ENCODE data around the gene TCF19. TPM values are rescaled to one million over a fixed set of nuclear protein-coding genes. Genes with fewer than 3 reads are reported as not detected.

Gene TCF19
- total RNA-seq, 1 donor from 2014 or later: 6.4 TPM

GRCh38 chr6:31132806-31133205 is 25.6 kb upstream of the TCF19 start:
- H3K27me3 ChIP-seq (ENCODE audit: control insufficient read depth, insufficient read depth, low read length): no peaks in the 10 kb centered on the region

GRCh38 chr6:31135710-31136109 is 22.7 kb upstream of the TCF19 start:
- TF ChIP-seq, protein P1, sequence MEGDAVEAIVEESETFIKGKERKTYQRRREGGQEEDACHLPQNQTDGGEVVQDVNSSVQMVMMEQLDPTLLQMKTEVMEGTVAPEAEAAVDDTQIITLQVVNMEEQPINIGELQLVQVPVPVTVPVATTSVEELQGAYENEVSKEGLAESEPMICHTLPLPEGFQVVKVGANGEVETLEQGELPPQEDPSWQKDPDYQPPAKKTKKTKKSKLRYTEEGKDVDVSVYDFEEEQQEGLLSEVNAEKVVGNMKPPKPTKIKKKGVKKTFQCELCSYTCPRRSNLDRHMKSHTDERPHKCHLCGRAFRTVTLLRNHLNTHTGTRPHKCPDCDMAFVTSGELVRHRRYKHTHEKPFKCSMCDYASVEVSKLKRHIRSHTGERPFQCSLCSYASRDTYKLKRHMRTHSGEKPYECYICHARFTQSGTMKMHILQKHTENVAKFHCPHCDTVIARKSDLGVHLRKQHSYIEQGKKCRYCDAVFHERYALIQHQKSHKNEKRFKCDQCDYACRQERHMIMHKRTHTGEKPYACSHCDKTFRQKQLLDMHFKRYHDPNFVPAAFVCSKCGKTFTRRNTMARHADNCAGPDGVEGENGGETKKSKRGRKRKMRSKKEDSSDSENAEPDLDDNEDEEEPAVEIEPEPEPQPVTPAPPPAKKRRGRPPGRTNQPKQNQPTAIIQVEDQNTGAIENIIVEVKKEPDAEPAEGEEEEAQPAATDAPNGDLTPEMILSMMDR (IDR thresholded peaks at IDR 0.05; ENCODE audit: insufficient read depth, low read length, poor library complexity, severe bottlenecking): no peak
- Histone ChIP-seq H3K36me3 (ENCODE audit: control insufficient read depth, insufficient read depth, low read length) (no peaks in the 10 kb centered on the region), H3K4me3 (ENCODE audit: low read depth, low read length) (no peak overlapping the region), H3K27me3 (ENCODE audit: control insufficient read depth, insufficient read depth, low read length) (no peaks in the 10 kb centered on the region)
- no peak for DNase-seq (ENCODE audit: low read depth)

More at GRCh38 chr6:31132806-31133205, 25.6 kb upstream of the TCF19 start:
- Histone ChIP-seq H3K4me3 (ENCODE audit: low read depth, low read length) (no peak overlapping the region), H3K36me3 (ENCODE audit: control insufficient read depth, insufficient read depth, low read length) (no peaks in the 10 kb centered on the region)
- no peak for DNase-seq (ENCODE audit: low read depth)
- TF ChIP-seq, protein P1 (IDR thresholded peaks at IDR 0.05; ENCODE audit: insufficient read depth, low read length, poor library complexity, severe bottlenecking): no peak

- TF ChIP-seq, protein P1 (IDR thresholded peaks at IDR 0.05; ENCODE audit: insufficient read depth, low read length, poor library complexity, severe bottlenecking): no peak
- H3K36me3 ChIP-seq (ENCODE audit: control insufficient read depth, insufficient read depth, low read length): no peaks in the 10 kb centered on the region
- no peak for DNase-seq (ENCODE audit: low read depth)
- H3K4me3 ChIP-seq (ENCODE audit: low read depth, low read length): no peak within 1 kb of the TSS
- no peaks in the 10 kb centered on the region for H3K27me3 ChIP-seq (ENCODE audit: control insufficient read depth, insufficient read depth, low read length)
Observed at GRCh38 chr6:31138982-31139381, 19.4 kb upstream of the TCF19 start, which contains the start of gene PSORS1C2. Gene PSORS1C2, minus strand, starts transcription at chr6:31139066. Its CDS starts 40 bp downstream, at chr6:31139026.

DNA sequence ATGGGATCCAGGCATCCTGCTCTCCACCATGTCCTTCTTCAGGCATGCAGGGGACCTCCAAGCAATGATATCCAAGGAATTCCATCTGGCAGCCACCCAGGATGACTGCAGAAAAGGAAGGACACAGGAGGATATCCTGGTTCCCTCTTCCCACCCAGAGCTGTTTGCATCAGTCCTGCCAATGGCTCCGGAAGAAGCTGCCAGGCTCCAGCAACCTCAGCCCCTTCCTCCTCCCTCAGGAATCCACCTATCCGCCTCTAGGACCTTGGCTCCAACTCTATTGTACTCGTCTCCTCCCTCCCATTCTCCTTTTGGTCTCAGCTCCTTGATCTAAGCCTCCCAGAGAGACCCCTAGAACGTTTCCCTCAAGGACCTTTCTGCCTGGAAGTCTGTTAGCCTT is 18.8 kb upstream of the TCF19 start:
- DNase-seq (ENCODE audit: low read depth): no peak
- Histone ChIP-seq H3K36me3 (ENCODE audit: control insufficient read depth, insufficient read depth, low read length) (peaks cover under 1% of the 10 kb centered on the region), H3K4me3 (ENCODE audit: low read depth, low read length) (no peak overlapping the region), H3K27me3 (ENCODE audit: control insufficient read depth, insufficient read depth, low read length) (no peaks in the 10 kb centered on the region)
- TF ChIP-seq, protein P1 (IDR thresholded peaks at IDR 0.05; ENCODE audit: insufficient read depth, low read length, poor library complexity, severe bottlenecking): no peak

GRCh38 chr6:31140643-31141042 is 17.7 kb upstream of the TCF19 start:
- no peak for DNase-seq (ENCODE audit: low read depth)
- Histone ChIP-seq H3K4me3 (ENCODE audit: low read depth, low read length) (no peak overlapping the region), H3K27me3 (ENCODE audit: control insufficient read depth, insufficient read depth, low read length) (no peaks in the 10 kb centered on the region), H3K36me3 (ENCODE audit: control insufficient read depth, insufficient read depth, low read length) (peaks cover 1% of the 10 kb centered on the region)
- TF ChIP-seq, protein P1 (IDR thresholded peaks at IDR 0.05; ENCODE audit: insufficient read depth, low read length, poor library complexity, severe bottlenecking): no peak

- no peaks in the 10 kb centered on the region for H3K27me3 ChIP-seq (ENCODE audit: control insufficient read depth, insufficient read depth, low read length)
- TF ChIP-seq, protein P1 (IDR thresholded peaks at IDR 0.05; ENCODE audit: insufficient read depth, low read length, poor library complexity, severe bottlenecking): no peak
- H3K36me3 ChIP-seq (ENCODE audit: control insufficient read depth, insufficient read depth, low read length): peaks cover 1% of the 10 kb centered on the region
- DNase-seq (ENCODE audit: low read depth): no peak
- no peak overlapping the region for H3K4me3 ChIP-seq (ENCODE audit: low read depth, low read length)
Observed at GRCh38 chr6:31142361-31142761, 16.0 kb upstream of the TCF19 start.
